ENCODE data around the gene KLHDC8A. TPM values are rescaled to one million over a fixed set of nuclear protein-coding genes. Genes with fewer than 3 reads are reported as not detected.
"Not testable (repeated sequence)": the region's sequence is repeated elsewhere in the genome, so short reads cannot be mapped to it uniquely, and the experiment has no call there.

KLHDC8A gene
- total RNA-seq, 1 experiment from 2014 or later: not detected

DNA sequence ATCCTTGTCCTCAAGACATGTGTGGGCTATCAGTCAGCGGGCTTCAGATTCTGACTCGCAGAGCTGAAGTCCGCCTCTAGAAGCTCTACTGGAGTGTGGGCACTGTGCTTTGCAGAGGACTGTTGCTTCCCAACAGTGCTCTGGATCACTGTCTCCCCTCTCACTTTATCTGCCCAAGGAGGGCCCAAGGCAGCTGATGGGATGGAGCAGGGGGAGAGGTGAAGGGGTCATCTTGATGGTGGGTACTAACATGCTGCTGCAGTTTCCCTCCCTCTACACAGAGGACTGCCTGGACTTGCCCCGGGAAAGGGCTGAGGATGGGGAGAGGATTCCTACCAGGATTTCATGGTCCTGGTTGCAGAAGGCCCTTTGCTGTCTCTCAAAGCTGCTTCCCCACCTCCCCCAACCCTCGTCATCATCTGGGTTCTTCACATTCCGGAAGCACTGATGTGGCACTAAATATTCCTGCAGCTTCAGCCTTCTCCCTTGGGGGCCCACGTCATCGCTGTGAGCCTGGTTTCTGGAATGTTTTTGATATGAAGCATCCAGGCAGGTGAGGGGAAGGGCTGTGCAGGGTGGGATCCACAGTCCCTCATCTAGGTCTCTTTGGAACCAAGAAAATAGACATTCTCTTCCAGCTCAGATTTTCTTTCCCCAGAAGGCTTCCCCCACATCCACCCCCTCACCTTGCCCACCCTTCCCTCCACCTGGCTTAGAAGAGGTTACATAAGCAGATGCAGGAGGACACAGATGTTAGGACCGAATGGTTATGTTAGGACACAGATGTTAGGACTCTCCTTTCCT, 58.3 kb downstream of the KLHDC8A start:
- POLR2A ChIA-PET (ENCODE audit: low non-redundant PET): interaction anchor here (0.6 kb wide), 2 partner anchors 27 to 147 kb away, joined by 3 read pairs; no protein-coding TSS in a partner anchor
- BruUV-seq (replicated peaks): no TSS peak

GRCh38 chr1:205297546-205298177, 59.1 kb downstream of the KLHDC8A start:
- H3K4me3 ChIP-seq (ENCODE audit: low read depth, low read length, poor library complexity, severe bottlenecking); DNase-seq (ENCODE audit: low spot score); POLR2A ChIA-PET (ENCODE audit: low non-redundant PET): not testable (repeated sequence)

More for the DNA sequence above, 58.3 kb downstream of the KLHDC8A start:
- Histone ChIP-seq H3K4me3 (ENCODE audit: low read depth, low read length, poor library complexity, severe bottlenecking) (no peak overlapping the region), H3K27ac (ENCODE audit: low read depth, low read length, poor library complexity, severe bottlenecking) (peak overlapping the region; percentile 70), H3K36me3 (ENCODE audit: insufficient read depth, low read length, poor library complexity, severe bottlenecking) (no peaks in the 10 kb centered on the region), H3K27me3 (replicated peaks; ENCODE audit: insufficient read depth, low read depth, low read length, poor library complexity) (no peaks in the 10 kb centered on the region), H3K9me3 (ENCODE audit: low read depth, low read length, poor library complexity, severe bottlenecking) (no peaks in the 10 kb centered on the region), H3K4me1 (ENCODE audit: insufficient read depth, low read length, poor library complexity, severe bottlenecking) (peaks cover 34% of the 10 kb centered on the region)
- intact Hi-C loops (cut with micrococcal nuclease; ENCODE audit: unreplicated experiment): no loop called here
- no peak for TF ChIP-seq EZH2 (IDR thresholded peaks at IDR 0.05; ENCODE audit: borderline replicate concordance, low read depth, low read length, poor library complexity, severe bottlenecking)
- TF ChIP-seq CTCF (conservative IDR thresholded peaks at IDR 0.05; ENCODE audit: low read depth, low read length): no peak
- peak; percentile 89 for DNase-seq (ENCODE audit: low spot score)
- CTCF ChIA-PET: interaction anchor here (1.3 kb wide), 1 partner anchor 25 kb away, joined by 5 read pairs; no protein-coding TSS in a partner anchor

GRCh38 chr1:205296154-205296553, 60.6 kb downstream of the KLHDC8A start:
- Histone ChIP-seq H3K9me3 (ENCODE audit: low read depth, low read length, poor library complexity, severe bottlenecking) (no peaks in the 10 kb centered on the region), H3K4me1 (ENCODE audit: insufficient read depth, low read length, poor library complexity, severe bottlenecking) (peaks cover 22% of the 10 kb centered on the region), H3K27ac (ENCODE audit: low read depth, low read length, poor library complexity, severe bottlenecking) (no peak overlapping the region), H3K27me3 (replicated peaks; ENCODE audit: insufficient read depth, low read depth, low read length, poor library complexity) (no peaks in the 10 kb centered on the region), H3K4me3 (ENCODE audit: low read depth, low read length, poor library complexity, severe bottlenecking) (no peak overlapping the region), H3K36me3 (ENCODE audit: insufficient read depth, low read length, poor library complexity, severe bottlenecking) (no peaks in the 10 kb centered on the region)
- ChIA-PET CTCF (no interaction called here), POLR2A (ENCODE audit: low non-redundant PET) (no interaction called here)
- DNase-seq (ENCODE audit: low spot score): no peak
- intact Hi-C loops (cut with micrococcal nuclease; ENCODE audit: unreplicated experiment): no loop called here
- no TSS peak for BruUV-seq (replicated peaks)
- TF ChIP-seq EZH2 (IDR thresholded peaks at IDR 0.05; ENCODE audit: borderline replicate concordance, low read depth, low read length, poor library complexity, severe bottlenecking): no peak
- no peak for TF ChIP-seq CTCF (conservative IDR thresholded peaks at IDR 0.05; ENCODE audit: low read depth, low read length)

More at GRCh38 chr1:205297546-205298177, 59.1 kb downstream of the KLHDC8A start:
- Histone ChIP-seq H3K4me1 (ENCODE audit: insufficient read depth, low read length, poor library complexity, severe bottlenecking) (peaks cover 34% of the 10 kb centered on the region), H3K27ac (ENCODE audit: low read depth, low read length, poor library complexity, severe bottlenecking) (peak overlapping the region; percentile 70)
- H3K9me3 ChIP-seq (ENCODE audit: low read depth, low read length, poor library complexity, severe bottlenecking); BruUV-seq (replicated peaks); intact Hi-C loops (cut with micrococcal nuclease; ENCODE audit: unreplicated experiment); H3K36me3 ChIP-seq (ENCODE audit: insufficient read depth, low read length, poor library complexity, severe bottlenecking); H3K27me3 ChIP-seq (replicated peaks; ENCODE audit: insufficient read depth, low read depth, low read length, poor library complexity): not testable (repeated sequence)
- CTCF ChIA-PET: interaction anchor here (1.3 kb wide), 1 partner anchor 24 kb away, joined by 5 read pairs; no protein-coding TSS in a partner anchor
